Lower leg skin (tissue), 3 donors: Measurements from ENCODE around the gene IL1RAPL1.

ENCODE experiments used
- POLR2A ChIP-seq, 2 donors: fragments of 450-650 bp; IDR thresholded peaks; one replicate each; pipeline ENCODE4 v1.6.1; 2016 to 2017; ENCODE audit warnings: antibody characterized with exemption in 2 of 2, mild to moderate bottlenecking in 1 of 2, moderate library complexity in 1 of 2
- TF ChIP-seq, protein P1 (sequence below), 3 donors: fragments of 450-650 bp; IDR thresholded peaks; one replicate each; pipeline ENCODE4 v1.5.1; 2016; ENCODE audit warnings: antibody characterized with exemption in 3 of 3, mild to moderate bottlenecking in 3 of 3, moderate library complexity in 2 of 3

DNA sequence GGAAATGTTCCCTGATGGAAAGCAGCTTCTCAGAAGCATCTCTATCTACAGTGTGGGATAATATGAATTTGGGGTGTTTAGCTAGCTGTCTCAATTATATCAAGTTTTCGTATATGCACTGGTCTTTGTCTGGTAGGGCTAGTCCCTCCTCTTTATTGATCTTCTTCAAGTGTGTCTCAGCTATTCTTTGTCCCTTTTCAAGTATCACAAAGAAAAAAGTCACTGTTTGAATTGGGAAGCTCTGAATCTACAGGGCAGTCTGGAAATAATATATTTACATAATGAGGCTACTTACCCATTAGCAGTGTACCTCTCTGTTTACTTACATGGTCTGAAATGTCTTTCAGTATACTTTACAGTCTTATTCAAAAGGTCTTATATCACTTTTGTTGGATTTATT, 526.0 kb downstream of the IL1RAPL1 start:
- TF ChIP-seq POLR2A (IDR thresholded peaks at IDR 0.05), result no peak
- TF ChIP-seq, protein P1, sequence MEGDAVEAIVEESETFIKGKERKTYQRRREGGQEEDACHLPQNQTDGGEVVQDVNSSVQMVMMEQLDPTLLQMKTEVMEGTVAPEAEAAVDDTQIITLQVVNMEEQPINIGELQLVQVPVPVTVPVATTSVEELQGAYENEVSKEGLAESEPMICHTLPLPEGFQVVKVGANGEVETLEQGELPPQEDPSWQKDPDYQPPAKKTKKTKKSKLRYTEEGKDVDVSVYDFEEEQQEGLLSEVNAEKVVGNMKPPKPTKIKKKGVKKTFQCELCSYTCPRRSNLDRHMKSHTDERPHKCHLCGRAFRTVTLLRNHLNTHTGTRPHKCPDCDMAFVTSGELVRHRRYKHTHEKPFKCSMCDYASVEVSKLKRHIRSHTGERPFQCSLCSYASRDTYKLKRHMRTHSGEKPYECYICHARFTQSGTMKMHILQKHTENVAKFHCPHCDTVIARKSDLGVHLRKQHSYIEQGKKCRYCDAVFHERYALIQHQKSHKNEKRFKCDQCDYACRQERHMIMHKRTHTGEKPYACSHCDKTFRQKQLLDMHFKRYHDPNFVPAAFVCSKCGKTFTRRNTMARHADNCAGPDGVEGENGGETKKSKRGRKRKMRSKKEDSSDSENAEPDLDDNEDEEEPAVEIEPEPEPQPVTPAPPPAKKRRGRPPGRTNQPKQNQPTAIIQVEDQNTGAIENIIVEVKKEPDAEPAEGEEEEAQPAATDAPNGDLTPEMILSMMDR (IDR thresholded peaks at IDR 0.05), result no peak
